ENCODE results near the gene TNNT2. TPM values are rescaled to one million over a fixed set of nuclear protein-coding genes. Genes with fewer than 3 reads are reported as not detected.

Gene TNNT2
- polyA plus RNA-seq, 10 donors: 594 to 1,015 (median 855) TPM

DNA sequence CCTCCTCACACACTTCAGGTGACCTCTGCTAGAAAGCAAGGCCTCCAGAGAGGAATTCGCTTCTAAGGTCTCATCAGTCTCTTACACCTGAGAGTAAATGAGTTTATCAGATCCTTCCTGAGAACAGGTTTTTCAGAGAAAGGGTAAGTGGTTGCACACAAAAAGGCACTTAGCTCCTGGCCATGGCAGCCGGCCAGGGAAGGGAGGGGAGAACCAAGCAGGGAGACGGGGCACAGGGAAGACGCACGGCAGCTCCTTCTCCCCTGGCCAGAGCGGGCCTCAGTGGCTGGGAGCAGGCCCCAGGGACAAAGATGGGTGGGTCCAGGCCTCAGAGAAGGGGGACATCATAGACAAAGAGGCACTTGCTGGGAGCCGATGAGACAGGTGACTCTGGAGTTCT, 3.6 kb upstream of the TNNT2 start:
- DNase-seq: no peak

DNA sequence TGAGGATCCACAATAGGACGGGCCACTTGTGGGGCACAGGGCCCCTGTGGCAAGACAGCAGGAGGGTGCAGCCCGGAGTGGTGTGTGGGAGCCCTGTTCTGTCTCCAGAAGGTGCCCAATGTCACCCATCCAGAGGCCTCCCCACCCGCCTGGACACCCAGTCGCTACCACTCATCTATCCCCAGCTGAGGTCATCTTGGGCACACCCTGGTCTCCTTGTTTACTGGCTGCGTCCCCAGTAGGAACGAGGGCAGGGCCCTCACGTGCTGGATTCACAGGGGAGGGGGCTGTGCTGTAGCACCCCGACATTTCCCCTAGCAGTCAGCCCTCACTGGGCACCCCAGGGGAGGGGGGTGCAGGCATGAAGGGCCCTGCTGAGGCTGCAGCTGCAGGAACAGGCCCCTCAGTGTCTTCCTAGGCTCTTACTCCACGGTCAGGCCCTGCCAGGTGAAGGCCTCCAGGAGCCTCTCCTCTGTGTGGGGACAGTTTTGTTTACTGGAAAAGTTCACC, 2.3 kb upstream of the TNNT2 start:
- DNase-seq: no peak

DNA sequence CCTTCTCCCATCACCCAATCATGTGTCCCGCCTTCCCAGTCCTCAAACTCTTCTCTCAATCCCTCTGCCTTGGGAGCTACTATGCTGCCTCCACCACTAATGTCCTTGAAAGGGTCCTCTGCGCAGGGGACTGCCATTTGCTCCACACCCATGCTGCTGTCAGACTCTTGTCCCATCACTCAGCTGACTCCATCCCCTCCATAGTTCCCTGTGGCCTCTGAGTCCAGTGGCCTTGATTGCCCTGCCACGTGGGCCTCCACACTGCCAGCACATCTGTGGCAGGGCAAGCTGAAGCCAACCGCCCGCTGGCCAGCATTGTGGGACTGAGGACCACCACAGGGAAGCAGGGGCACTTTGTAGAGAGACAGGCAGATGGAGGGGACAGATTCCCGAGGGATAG, 1.3 kb upstream of the TNNT2 start:
- DNase-seq: no peak

DNA sequence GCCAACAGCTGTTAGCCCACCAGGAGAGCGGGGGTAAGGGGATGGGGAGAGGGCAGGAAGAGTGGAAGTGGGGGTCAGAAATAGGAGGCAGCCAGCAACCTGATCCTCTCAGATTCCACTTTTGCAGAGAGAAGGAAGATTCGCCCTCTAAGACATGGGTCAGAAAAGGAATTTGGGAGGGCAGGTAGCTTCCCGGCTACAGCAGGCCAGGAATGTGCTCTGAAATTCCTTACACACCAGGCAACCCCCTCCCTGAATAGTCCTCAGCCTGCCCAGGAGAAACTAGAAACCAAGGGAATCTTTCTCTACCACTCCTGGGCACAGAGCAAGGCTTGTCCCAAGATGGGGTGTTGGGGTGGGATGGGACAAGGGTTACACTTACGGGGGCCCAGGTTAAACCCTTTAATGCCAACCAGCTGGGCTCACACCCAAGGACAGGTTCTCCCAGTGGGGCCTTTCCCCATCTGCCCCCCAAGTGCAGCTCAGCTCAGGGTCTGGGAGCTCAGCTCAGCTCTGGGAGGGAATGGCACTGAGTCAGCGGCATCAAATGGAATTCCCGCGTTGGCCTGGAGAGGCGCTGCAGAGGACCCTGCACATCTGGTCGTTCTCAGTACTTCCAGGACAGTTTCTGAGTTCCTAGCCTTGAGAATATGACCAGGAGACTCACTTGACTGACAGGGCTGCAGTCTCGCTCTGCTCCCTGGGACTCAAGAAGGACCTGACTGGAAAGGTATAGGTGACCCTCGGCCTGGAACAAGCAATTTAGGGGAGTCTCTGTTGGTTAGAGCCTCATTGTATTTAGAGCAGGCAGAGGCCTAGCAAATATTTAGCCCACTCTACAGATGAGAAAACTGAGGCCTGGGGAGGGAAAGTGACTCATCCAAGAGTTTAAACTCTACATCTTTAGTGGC, 761 bp downstream of the TNNT2 start:
- peak in 1 of 3 donors; percentile 62 for DNase-seq

DNA sequence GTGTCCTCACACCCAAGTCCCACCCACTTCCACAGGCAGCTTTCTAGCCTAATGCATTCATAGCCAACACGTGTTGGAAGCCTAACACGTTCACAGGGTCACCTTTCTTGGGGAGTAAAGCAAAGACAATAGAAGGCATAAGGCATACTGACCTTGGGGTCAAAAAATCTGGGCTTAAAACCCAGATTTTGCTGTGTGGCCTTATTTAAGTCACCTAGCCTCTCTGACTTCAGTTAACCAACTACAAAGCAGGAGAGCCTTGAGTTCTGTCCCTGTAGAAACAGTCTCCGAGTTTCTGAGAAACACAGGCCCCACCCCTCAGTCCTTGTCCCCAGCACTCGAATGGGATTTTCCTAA, 1.4 kb downstream of the TNNT2 start:
- DNase-seq: no peak

DNA sequence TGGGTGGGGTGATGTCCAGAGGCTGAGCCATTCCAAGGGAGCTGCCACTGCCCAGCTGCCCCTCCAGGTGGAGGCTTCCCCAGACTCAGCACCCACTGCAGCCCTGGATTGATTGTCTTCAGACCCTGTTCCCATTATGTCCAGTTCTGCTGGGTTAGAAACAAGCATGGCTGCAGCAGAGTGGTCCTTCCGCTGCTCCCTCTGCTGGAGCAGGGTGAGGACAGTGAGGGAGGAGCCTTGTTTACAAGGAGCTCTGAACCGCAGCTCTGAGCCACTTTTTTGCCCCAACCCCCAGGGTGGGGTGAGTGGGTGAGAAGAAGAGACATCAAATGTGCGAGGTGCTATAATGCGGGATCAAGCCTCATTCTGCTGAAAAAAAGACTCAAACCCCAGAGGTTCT, 2.3 kb downstream of the TNNT2 start:
- DNase-seq: no peak

DNA sequence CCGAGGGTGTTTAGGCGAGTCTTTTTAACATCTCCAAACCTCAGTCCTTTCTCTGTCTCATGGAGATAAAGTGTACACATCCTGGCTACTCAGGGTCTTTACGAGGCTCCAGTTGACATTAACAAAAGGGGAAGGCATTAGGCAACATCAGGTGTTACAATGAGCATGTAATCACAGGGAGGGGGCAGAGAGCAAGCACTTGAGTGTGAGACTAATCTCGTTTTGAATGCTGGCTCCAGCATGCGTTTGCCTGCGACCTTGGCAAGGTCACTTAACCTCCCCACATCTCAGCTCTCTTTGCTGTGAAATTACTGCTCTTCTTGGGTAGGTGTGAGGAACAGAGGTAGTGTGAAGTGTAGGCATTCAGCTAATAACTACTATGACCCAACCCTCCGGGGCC, 3.1 kb downstream of the TNNT2 start:
- no peak for DNase-seq

DNA sequence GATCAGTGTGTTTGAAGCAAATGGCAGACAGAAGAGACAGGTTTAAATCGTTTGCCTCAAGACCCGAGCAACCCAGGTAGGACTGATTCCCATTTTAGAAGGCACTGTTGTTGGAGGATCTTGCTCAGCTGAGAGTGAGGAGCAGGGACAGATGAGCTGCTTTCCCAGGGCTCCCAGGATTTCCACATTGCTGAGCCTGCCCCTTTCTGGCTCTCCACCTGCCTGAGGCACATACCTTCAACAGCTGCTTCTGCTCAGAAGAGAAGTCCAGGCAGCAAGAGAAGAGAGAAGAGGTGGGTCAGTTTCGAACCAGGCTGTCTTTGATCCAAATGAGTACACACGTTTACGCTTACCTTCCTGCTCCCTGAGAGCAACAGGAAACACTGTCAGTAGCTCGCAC, 5.7 kb downstream of the TNNT2 start:
- DNase-seq: no peak

DNA sequence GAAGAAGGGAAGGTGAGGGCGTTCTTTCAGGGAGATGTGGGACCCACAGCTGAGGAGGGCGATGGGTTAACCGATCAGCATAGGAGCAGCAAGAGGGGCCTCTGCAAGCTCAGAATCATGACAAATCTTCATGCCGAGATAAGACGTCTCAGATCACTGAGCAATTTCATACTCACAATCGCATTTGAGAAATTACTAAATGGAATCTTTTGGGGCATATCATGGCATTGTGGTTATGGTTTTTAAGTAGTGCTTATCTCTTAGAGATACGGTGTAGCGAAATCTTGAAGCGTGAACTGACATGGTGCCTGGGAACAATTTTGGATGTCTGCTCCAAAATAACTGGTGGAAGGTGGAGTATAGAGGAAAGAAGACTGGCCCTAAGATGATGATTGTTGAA, 6.2 kb downstream of the TNNT2 start:
- no peak for DNase-seq

DNA sequence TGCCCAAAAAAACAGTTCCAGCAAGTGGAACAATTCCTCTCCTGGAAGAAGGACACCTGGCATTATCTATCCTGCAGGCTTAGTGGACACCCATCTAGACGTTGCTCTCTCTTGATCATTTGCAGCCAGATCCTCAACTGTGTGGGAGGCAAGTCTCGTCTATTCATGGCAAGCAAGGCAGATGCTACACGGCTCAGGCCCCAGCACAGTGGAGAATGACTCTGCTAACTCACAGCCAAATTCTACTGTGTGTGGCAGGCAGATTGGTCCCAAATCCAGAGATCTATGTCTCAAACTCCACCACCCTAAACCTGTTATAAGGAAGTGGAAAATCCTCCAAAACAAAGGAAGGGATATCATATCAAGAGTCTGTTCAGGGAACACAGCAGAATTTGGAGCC, 7.0 kb downstream of the TNNT2 start:
- DNase-seq: no peak

DNA sequence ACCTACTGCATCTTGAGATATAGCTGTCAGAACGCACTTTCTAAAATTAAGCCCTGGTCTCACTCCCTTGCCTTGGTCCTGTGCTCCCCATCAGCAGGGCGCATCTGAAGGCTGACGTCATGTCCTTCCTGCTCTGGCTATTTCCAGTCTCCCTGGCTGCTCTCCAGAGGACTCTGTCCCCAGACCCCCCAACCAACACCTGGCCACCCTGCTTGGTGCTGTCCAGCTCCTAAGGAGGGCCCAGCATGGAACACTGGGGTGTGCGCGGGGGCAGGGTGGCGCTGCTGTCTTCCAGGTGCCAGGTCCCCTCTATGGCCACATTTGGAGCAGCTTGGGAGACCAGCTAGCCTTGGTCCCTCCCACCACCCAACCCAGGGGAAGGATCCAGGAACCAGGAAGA, 8.3 kb downstream of the TNNT2 start:
- peak in 1 of 3 donors; percentile 52 for DNase-seq

DNA sequence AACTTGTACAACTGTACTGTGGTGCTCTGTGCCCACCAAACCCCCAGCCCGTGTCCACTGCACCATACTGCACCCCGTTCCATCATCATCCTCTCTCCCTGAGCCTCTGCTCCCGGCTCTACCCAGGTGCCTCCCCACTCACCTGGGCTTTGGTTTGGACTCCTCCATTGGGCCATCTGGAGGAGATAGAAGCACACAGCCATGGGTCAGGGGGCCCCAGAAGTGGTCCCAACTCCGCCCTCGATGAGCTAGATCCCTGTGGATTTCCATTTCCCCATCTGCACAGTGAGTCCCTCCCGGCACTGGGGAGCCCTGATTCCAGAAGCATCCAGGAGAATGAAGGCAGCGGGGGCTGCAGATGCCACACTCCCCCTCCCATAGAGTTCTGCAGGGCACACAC, 10.8 kb downstream of the TNNT2 start:
- no peak for DNase-seq

DNA sequence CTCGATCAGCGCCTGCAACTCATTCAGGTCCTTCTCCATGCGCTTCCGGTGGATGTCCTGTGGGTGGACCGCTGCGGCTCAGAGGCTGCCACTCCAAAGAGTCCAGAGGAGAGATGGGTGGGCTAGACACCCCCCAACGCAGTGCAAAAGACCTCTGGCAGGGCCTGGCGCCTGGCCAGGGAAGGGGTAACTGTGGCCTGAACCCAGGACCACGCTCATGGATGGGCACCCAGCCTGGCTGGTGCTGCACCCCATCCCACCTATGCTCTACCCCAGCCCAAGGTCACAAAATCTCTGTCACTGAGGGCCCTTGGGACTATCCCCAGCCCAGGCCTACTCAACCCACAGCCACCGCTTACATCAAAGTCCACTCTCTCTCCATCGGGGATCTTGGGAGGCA, 12.2 kb downstream of the TNNT2 start:
- no peak for DNase-seq

DNA sequence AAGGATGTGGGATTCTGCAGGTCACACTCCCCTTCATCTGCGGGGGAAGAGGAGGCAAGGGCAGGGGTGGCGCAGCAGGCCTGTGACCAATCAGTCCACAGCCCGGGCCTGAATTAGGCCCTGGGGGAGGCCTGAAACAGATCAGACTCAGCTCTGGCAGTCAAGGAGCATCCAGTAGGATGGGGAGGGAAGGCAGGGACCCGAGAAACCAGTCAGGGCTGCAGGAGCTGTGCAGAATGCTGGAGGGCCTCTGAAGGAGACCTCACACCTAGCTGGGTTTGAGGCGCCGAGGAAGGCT, 12.7 kb downstream of the TNNT2 start:
- no peak for DNase-seq

DNA sequence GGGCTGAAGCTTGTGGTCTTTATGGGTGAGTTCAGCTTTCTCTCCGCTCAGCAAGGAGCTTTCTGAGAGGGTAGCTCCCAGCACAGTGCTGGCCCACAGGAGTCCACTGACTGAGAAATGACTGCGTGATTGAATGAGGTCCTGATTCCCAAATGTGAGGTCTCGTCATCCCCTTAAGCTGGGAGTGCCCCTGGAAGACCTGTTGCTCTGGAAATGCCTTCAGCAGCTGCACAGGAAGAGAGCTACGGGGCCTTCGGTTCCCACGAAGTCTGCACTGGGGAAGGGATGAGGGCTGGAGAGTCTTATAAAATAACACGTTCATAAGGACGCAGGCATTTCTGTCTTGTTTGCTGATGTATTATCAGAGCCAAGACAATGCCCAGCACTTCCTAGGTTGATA, 14.0 kb downstream of the TNNT2 start:
- peak in 1 of 3 donors; percentile 40 for DNase-seq

DNA sequence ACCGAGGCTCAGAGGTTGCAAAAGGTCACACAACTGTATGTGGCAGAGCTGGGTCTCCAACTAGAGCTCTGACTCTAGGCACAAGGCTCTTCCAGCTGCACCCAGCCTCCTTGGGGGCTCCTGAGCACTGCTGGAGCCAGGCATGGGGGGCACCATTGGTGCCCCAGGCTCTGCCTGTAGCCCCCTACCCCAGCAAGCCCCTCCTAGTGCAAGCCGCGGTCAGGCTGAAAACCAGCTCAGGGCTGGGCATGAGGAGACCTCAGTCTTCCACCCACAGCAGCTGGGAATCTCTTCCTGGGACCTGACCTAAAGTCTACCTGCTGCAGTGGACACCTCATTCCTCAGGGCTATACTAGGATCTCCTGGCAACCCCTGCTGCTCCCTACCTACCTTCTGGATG, 14.6 kb downstream of the TNNT2 start:
- DNase-seq: no peak

DNA sequence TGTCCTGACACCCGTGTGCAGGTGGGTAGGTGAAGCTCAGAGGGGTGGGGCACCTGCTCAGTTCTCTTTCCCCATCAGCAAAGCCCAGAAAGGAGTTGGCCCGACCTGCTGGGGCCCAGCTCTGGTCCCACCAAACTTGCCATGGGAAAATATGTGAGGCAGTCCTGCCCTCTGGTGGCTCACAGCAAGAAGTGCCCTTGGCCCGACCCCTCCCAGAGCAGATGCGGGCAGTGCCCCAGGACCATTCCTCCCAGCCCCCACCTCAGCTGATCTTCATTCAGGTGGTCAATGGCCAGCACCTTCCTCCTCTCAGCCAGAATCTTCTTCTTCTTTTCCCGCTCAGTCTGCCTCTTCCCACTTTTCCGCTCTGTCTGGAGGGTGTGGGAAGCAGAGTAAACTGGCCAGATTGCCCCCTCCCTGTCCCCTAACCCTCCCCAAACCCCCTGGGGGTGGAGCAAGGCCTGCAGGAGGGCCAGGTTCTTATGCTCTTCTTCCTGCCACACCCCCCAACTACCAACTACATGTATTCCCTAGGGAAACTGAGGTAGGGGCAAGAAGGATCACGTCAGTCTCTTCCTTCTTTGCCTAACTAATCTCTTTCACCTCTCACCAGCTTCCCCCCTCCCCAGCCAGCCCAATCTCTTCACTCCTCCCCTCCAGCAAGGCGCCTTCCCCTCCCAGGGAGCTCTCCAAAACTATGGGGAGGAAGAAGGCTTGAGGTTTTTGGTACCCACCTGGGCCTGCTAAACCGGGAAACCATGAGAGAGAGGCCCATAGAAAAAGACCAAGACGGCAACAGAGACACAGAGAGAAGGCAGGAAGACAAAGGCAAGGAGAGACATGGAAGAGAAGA, 15.6 kb downstream of the TNNT2 start:
- peak in 1 of 3 donors; percentile 61 for DNase-seq

DNA sequence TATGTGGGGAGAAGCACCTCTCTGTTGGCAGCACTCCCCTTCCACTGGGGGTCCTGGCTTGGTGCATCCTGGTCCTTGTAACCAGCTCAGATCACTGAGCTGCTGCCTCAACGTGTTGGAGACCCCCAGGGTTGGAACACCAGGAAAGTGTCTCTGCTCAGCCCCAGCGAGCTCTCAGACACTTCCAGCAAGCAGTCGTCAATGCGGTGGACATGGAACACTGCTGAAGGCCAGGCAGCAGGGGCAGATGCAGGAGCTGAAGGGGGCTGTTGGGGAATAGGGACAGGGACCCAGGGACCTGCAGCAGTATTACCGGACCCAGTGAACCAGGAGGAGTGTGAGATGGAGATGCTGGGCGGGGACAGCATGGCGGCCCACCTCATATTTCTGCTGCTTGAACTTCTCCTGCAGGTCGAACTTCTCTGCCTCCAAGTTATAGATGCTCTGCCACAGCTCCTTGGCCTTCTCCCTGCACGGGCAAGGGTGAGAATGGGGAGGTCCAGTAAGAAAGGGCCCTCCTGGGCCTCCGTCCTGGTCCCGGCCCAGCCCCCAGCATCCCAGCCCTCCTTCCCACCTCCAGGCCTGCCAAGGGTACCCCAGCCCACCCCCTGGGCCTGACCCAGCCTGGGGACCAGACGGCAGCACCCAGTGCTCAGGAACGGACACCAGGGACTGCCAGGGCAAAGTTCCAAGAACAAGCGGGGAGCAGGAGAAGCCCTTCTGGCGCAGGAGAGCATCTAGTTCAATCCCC, 16.4 kb downstream of the TNNT2 start:
- no peak for DNase-seq

DNA sequence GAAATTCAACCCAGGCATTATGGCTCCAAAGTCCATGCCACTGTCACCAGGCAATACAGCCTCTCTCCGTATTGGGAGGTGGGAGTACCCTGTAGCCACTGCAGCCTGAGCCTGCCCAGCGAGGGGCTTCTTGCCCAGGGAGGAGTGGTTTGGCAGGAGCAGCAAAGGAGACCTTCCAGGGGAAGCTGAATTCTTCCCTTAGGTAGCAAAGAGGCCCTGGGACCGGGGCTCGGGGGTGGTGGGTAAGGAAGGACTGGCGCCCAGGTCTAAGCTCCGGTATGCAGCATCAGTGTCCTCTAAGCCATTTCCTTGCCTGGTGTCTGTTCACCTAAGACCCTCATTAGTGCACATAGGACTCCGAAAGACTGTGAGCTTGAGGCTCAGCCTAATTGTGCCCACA, 17.0 kb downstream of the TNNT2 start:
- no peak for DNase-seq

DNA sequence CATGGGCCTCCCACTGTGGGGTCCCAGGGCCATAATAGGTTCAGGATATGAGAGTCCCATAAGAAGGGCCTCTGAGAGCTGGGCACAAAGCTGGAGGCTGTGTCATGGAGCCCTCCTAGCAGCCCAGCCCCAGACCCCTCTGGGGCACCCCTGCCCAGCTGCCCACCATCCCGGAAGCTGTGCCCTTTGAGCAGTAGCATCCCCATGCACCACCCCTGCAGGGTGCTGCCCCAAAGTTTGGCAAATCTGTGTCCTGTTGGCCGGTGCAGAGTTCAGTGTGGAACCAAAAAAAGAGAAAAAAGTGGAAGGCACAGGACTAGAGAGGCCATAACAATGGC, 17.6 kb downstream of the TNNT2 start:
- DNase-seq: no peak

DNA sequence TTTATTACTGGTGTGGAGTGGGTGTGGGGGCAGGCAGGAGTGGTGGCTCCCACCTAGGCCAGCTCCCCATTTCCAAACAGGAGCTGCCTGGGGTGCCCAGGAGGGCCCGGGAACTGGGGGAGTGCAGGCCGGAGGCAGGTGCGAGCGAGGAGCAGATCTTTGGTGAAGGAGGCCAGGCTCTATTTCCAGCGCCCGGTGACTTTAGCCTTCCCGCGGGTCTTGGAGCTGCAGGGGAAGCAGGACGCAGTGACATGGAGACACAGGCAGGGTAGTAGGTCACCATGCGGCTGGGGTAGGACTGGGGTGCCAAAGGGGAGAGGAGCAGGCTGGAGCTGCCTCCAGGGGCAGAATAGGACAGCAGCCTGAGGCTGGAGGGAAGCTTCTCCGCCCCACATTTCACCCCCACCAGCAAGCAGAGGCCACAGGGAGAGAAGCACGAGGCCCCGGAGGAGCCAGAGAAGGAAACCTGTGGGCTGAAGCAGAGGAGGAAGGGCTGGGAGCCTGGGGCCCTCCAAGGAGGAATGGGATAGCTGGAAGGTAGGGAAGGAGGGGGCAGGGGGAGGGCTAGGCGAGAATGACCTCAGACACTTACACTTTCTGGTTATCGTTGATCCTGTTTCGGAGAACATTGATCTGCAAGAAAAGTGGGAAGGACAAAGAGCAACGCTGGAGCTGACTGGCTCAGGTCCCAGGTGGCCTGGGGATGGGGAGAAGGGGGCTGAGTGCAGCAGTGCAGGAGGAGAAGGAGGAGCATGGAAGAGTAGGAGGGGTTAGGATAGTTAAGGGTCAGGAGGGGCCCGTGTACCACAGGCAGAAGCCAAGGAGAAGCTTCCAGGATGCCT, 18.2 kb downstream of the TNNT2 start:
- DNase-seq: no peak

DNA sequence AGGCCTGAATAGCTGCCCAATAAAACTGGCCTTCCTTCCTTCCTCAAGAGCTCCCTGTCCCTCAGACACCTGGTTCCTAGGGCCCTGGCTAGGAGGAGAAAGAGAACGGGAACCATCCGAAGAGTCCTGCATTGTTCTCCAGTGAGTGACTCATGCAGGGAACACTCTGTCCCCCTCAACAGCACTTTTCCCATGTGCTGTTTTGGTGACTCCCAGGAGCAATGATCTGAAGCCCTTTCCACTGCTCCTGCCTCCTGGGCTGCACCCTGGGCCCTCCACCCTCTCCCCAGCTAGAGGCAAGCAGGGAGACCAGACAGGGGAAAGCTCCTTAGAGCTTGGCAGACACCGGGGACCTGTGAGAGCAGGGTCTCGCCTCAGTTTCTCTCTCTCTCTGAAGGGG, 18.9 kb downstream of the TNNT2 start:
- DNase-seq: no peak
